Right lobe of liver (tissue), 4 donors: ENCODE data around the gene KRT83.

Source experiments
- CTCF ChIP-seq, 4 donors: fragments of 200-600 bp in 3 of 4; fragments of 450-650 bp in 1 of 4; IDR thresholded peaks; one replicate each; pipeline versions ENCODE4 v1.5.1 to v1.8.0; 2016 to 2022; ENCODE audit warnings: antibody characterized with exemption in 4 of 4, mild to moderate bottlenecking in 2 of 4
- POLR2A ChIP-seq: fragments of 450-650 bp; IDR thresholded peaks from one replicate; pipeline ENCODE4 v1.6.1; 2017; ENCODE audit warnings: antibody characterized with exemption, mild to moderate bottlenecking
- donor health status: DM: no; HTN: no; CAD: no.
- donor health status: DM: no; HTN: no; CAD: no.
- donor health status: DM: no; HTN: yes; CAD: no.

GRCh38 chr12:52343550-52343949, 22.4 kb upstream of the KRT83 start:
- TF ChIP-seq POLR2A (no peak), CTCF (IDR thresholded peaks at IDR 0.05) (no peak)
